OCI-LY1 (cell line): ENCODE data around the gene SCTR.

Experiments used
- H2AFZ ChIP-seq: fragments of 200-600 bp; sonication (generic), shearing (Covaris generic); 2 replicates; pipeline ENCODE4 v1.6.0; 2014; ENCODE audit warnings: antibody characterized with exemption, mild to moderate bottlenecking, low read length
- H3F3A ChIP-seq: fragments of 200-600 bp; sonication (generic), shearing (Covaris generic); 2 replicates; pipeline ENCODE4 v1.6.0; 2014; ENCODE audit warnings: mild to moderate bottlenecking, antibody characterized with exemption, low read length, moderate library complexity; ENCODE audit not compliant: insufficient read depth
- H3K27ac ChIP-seq: fragments of 200-600 bp; sonication (generic); 2 replicates; pipeline ENCODE4 v1.5.1; 2014; ENCODE audit warnings: low read length, mixed run types, mild to moderate bottlenecking, low read depth; ENCODE audit not compliant: poor library complexity, severe bottlenecking
- H3K27me3 ChIP-seq: fragments of 200-600 bp; sonication (generic); 2 replicates; pipeline ENCODE4 v1.6.0; 2014; ENCODE audit warnings: antibody characterized with exemption, mild to moderate bottlenecking, low read length, moderate library complexity; ENCODE audit not compliant: insufficient read depth
- H3K36me3 ChIP-seq: fragments of 200-600 bp; sonication (generic); 2 replicates; pipeline ENCODE4 v1.6.1; 2014; ENCODE audit warnings: mild to moderate bottlenecking, antibody characterized with exemption, low read length, moderate library complexity, mixed read lengths; ENCODE audit not compliant: insufficient read depth
- H3K4me1 ChIP-seq: fragments of 200-600 bp; sonication (generic); 2 replicates; pipeline ENCODE4 v1.5.1; 2014; ENCODE audit warnings: mild to moderate bottlenecking, low read length, moderate library complexity; ENCODE audit not compliant: insufficient read depth, severe bottlenecking
- H3K4me2 ChIP-seq: fragments of 200-600 bp; sonication (generic), shearing (Covaris generic); 2 replicates; pipeline ENCODE4 v1.6.1; 2014; ENCODE audit warnings: low read length
- H3K4me3 ChIP-seq: fragments of 200-600 bp; sonication (generic); 2 replicates; pipeline ENCODE4 v1.5.1; 2014; ENCODE audit warnings: low read length, low read depth, mild to moderate bottlenecking, mixed read lengths; ENCODE audit not compliant: poor library complexity, severe bottlenecking
- H3K79me2 ChIP-seq: fragments of 200-600 bp; shearing (Covaris generic); 2 replicates; pipeline ENCODE4 v1.6.1; 2016; ENCODE audit warnings: mixed run types, low read length, mixed read lengths; ENCODE audit not compliant: insufficient read depth
- H3K9ac ChIP-seq: fragments of 200-600 bp; sonication (generic), shearing (Covaris generic); 2 replicates; pipeline ENCODE4 v1.6.1; 2014; ENCODE audit warnings: mild to moderate bottlenecking, low read length, mixed read lengths
- H3K9me2 ChIP-seq: fragments of 200-600 bp; sonication (generic), shearing (Covaris generic); 2 replicates; pipeline ENCODE4 v1.6.1; 2014; ENCODE audit warnings: low read depth, mild to moderate bottlenecking, low read length, mixed read lengths
- H3K9me3 ChIP-seq: fragments of 200-600 bp; shearing (Covaris generic); 2 replicates; pipeline ENCODE4 v1.6.1; 2014; ENCODE audit warnings: low read length, mixed read lengths
- H4K20me1 ChIP-seq: fragments of 200-600 bp; sonication (generic), shearing (Covaris generic); 2 replicates; pipeline ENCODE4 v1.6.0; 2016; ENCODE audit warnings: mild to moderate bottlenecking, low read length; ENCODE audit not compliant: insufficient read depth
- EZH2 ChIP-seq: fragments of 200-600 bp; sonication (generic), shearing (Covaris generic); IDR thresholded peaks from 2 replicates; pipeline ENCODE4 v1.8.0; 2017; ENCODE audit warnings: borderline replicate concordance, mixed run types, mild to moderate bottlenecking, antibody characterized with exemption, low read length, moderate library complexity, mixed read lengths
- TF ChIP-seq, protein P1 (sequence below): fragments of 200-600 bp; sonication (generic), shearing (Covaris generic); IDR thresholded peaks from 2 replicates; pipeline ENCODE4 v1.5.1; 2017; ENCODE audit warnings: mild to moderate bottlenecking, antibody characterized with exemption, low read length, moderate library complexity, mixed read lengths

SCTR gene

DNA sequence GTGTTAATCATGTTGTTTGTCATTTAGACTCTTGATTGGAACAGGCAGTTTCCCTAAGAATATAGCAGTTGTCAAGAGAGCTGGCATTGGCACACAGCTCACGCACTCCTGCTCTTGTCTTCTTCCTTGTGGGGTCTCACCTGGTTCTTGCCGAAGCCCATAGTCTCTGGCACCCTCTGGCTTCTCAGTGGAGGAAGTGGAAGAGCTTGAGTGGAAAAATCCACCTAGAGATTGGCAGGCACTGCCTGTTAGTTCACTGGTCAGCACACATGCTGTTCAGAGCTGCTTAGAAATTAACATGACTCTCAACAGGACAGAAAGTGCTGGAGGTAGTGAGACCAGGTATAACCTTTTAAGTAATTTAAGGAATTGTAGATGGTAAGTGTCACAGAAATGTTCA is 28.3 kb downstream of the SCTR start:
- Histone ChIP-seq H3K27me3 (no peaks in the 10 kb centered on the region), H3K9me2 (no peaks in the 10 kb centered on the region), H3K27ac (no peak overlapping the region), H3K9ac (no peak overlapping the region), H3F3A (no peaks in the 10 kb centered on the region), H3K4me2 (no peak overlapping the region), H4K20me1 (no peaks in the 10 kb centered on the region), H3K36me3 (no peaks in the 10 kb centered on the region), H3K4me3 (no peak overlapping the region), H3K79me2 (no peaks in the 10 kb centered on the region), H3K4me1 (no peaks in the 10 kb centered on the region), H2AFZ (no peak overlapping the region), H3K9me3 (no peaks in the 10 kb centered on the region)
- TF ChIP-seq, protein P1, sequence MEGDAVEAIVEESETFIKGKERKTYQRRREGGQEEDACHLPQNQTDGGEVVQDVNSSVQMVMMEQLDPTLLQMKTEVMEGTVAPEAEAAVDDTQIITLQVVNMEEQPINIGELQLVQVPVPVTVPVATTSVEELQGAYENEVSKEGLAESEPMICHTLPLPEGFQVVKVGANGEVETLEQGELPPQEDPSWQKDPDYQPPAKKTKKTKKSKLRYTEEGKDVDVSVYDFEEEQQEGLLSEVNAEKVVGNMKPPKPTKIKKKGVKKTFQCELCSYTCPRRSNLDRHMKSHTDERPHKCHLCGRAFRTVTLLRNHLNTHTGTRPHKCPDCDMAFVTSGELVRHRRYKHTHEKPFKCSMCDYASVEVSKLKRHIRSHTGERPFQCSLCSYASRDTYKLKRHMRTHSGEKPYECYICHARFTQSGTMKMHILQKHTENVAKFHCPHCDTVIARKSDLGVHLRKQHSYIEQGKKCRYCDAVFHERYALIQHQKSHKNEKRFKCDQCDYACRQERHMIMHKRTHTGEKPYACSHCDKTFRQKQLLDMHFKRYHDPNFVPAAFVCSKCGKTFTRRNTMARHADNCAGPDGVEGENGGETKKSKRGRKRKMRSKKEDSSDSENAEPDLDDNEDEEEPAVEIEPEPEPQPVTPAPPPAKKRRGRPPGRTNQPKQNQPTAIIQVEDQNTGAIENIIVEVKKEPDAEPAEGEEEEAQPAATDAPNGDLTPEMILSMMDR = no peak
- TF ChIP-seq EZH2 = no peak

DNA sequence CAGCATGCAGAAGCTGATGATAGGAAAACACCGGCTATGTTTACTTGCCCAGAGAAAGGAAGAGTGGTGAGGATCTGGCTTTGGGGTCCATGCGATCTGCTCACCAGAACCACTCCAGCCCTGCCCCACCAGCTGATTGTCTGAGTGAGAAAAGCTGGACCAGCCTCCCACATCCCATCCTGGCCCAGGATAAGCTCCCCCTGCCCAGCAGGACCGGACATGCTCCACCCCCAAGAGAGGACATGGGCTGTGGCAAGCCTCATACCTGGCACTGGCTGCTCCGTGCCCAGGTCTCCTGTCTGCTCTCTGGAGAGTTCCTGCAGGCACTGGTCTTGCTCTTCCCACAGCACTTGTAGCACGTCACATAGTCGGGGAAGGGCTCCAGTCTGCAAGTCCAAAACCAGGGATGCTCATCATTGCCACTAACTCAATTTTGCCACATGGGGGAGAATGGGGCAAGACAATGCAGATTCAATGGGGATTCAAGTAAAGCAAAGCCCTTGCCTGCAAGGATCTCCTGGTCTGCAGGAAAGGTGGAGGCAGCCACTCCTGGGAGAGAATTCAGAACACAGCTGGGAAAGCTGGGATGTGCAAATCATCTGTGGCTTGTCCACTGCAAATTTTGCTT is 30.0 kb downstream of the SCTR start:
- H3F3A ChIP-seq = no peaks in the 10 kb centered on the region
- H3K36me3 ChIP-seq = no peaks in the 10 kb centered on the region
- no peaks in the 10 kb centered on the region for H3K9me3 ChIP-seq
- H2AFZ ChIP-seq = no peak overlapping the region
- no peak overlapping the region for H3K4me3 ChIP-seq
- no peak overlapping the region for H3K27ac ChIP-seq
- no peak overlapping the region for H3K4me2 ChIP-seq
- H3K27me3 ChIP-seq = no peaks in the 10 kb centered on the region
- H3K4me1 ChIP-seq = no peaks in the 10 kb centered on the region
- no peak overlapping the region for H3K9ac ChIP-seq
- H3K79me2 ChIP-seq = no peaks in the 10 kb centered on the region
- no peaks in the 10 kb centered on the region for H3K9me2 ChIP-seq
- H4K20me1 ChIP-seq = no peaks in the 10 kb centered on the region
- TF ChIP-seq, protein P1 = no peak
- no peak for TF ChIP-seq EZH2

DNA sequence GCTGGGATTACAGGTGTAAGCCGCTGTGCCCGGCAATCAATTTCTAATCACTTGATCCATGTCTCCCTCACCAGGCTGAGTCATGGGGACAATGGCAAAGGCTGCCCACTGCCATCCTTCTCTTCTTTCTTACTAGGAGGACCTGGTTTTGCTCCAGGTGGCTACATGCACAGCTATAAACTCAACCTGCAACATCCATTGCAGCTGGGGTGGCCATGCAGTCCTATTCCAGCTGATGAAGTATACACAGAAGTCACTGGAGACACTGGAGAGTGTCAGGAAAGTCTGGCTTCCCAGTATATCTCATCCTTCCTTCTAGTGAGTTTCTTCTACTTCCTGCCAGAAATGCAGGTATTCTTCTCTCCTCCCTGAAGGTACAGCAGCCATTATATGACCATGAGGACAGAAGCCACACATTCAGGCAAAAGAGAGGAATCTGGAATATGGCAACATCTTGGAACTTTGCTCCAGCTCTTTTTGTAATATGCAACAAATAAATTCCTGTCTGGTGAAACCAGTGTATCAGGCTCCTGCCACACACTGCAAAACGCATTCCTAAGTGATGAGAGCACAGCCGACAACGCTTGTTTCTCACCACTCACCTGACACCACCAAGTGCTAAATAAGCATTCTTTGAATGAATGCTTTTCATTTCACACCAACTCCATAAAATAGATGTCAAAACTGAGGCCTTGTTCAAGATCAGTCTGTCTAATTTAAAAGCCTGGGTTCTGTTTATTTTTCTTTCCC is 32.3 kb downstream of the SCTR start:
- H3K4me2 ChIP-seq = no peak overlapping the region
- H3K9ac ChIP-seq = no peak overlapping the region
- 0 out of 2 replicates have a peak, but pooled peaks cover 1% of the 10 kb centered on the region for H3K27me3 ChIP-seq
- no peak overlapping the region for H3K4me3 ChIP-seq
- H3F3A ChIP-seq = no peaks in the 10 kb centered on the region
- TF ChIP-seq, protein P1 = no peak
- no peak for TF ChIP-seq EZH2
- no peaks in the 10 kb centered on the region for H4K20me1 ChIP-seq
- H2AFZ ChIP-seq = no peak overlapping the region
- H3K4me1 ChIP-seq = no peaks in the 10 kb centered on the region
- no peak overlapping the region for H3K27ac ChIP-seq
- no peaks in the 10 kb centered on the region for H3K9me3 ChIP-seq
- H3K36me3 ChIP-seq = no peaks in the 10 kb centered on the region
- no peaks in the 10 kb centered on the region for H3K79me2 ChIP-seq
- H3K9me2 ChIP-seq = no peaks in the 10 kb centered on the region
